HCT116 (cell line): ENCODE measurements around the gene RAP1A. TPM values are rescaled to one million over a fixed set of nuclear protein-coding genes. Genes with fewer than 3 reads are reported as not detected.

Experiments used
- ATAC-seq: fragments of 200-7000 bp; cut with Tn5 transposase; 2 replicates; pipeline ENCODE4 v1.9.1; 2020; ENCODE audit warnings: mild to moderate bottlenecking, moderate library complexity
- BruUV-seq: library from RNA; stranded (reverse); fragments of 400-500 nt; replicated peaks from 2 replicates; lab custom pipeline; 2021; lab: Mats Ljungman, UMichigan
- CTCF ChIA-PET: fragments of 300-600 bp; sonication (Branson Sonifier 250); formaldehyde crosslinking; loops from one replicate; lab custom pipeline; 2021; ENCODE audit warnings: antibody characterized with exemption; lab: Charles Lee
- POLR2A ChIA-PET: fragments of 300-600, 350-600 bp; sonication (Branson Sonifier 250); formaldehyde crosslinking; loops from one replicate; lab custom pipeline; 2021; ENCODE audit warnings: antibody characterized with exemption; lab: Charles Lee
- RAD21 ChIA-PET, 2 experiments: fragments of 300-600 bp; sonication (Branson Sonifier 250); formaldehyde crosslinking; loops; one replicate each; lab custom pipeline; 2023; ENCODE audit warnings: low total read pairs in 2 of 2; ENCODE audit not compliant: uncharacterized antibody in 2 of 2, unreplicated experiment in 2 of 2, low non-redundant PET in 1 of 2; lab: Charles Lee
- DNase-seq: peaks from one replicate; pipeline ENCODE4 v3.0.0-alpha.2; 2010; ENCODE audit warnings: low read depth, low spot score
- H2AFZ ChIP-seq: fragments of 200-600 bp; shearing (Covaris generic), sonication (generic); 2 replicates; pipeline ENCODE4 v1.6.1; 2017; ENCODE audit warnings: low read depth, mixed run types, mixed read lengths, antibody characterized with exemption, low read length; ENCODE audit not compliant: poor library complexity, severe bottlenecking
- H3K27ac ChIP-seq: 2 replicates; pipeline ENCODE4 v1.5.1; 2012; ENCODE audit warnings: low read depth, low read length
- H3K27me3 ChIP-seq: fragments of 200-600 bp; sonication (generic); 2 replicates; pipeline ENCODE4 v1.6.1; 2016; ENCODE audit warnings: mixed run types, low read length, mixed read lengths; ENCODE audit not compliant: insufficient read depth
- H3K36me3 ChIP-seq, 2 experiments: fragments of 200-500 bp in 1 of 2; fragments of 200-600 bp in 1 of 2; sonication (Bioruptor generic) in 1 of 2; sonication (generic) in 1 of 2; 2 replicates each; pipeline versions ENCODE4 v1.5.1 to v1.6.1; 2014 to 2016; ENCODE audit warnings: low read length in 2 of 2, inconsistent platforms in 1 of 2, mixed read lengths in 1 of 2, mixed run types in 1 of 2; ENCODE audit not compliant: insufficient read depth in 2 of 2, control insufficient read depth in 1 of 2
- H3K4me1 ChIP-seq, 2 experiments: fragments of 200-600 bp in 1 of 2; sonication (generic) in 1 of 2; 2 replicates each; pipeline versions ENCODE4 v1.5.1 to v1.6.1; 2012 to 2017; ENCODE audit warnings: low read length in 2 of 2, inconsistent platforms in 1 of 2, mild to moderate bottlenecking in 1 of 2, mixed read lengths in 1 of 2, mixed run types in 1 of 2, moderate library complexity in 1 of 2; ENCODE audit not compliant: insufficient read depth in 2 of 2, control insufficient read depth in 1 of 2
- H3K4me2 ChIP-seq: fragments of 200-600 bp; sonication (generic); 2 replicates; pipeline ENCODE4 v1.6.1; 2017; ENCODE audit warnings: mixed run types, low read length, mixed read lengths
- H3K4me3 ChIP-seq, 2 experiments: fragments of 200-600 bp in 1 of 2; sonication (generic) in 1 of 2; replicated peaks in 1 of 2; 2 replicates each; pipeline ENCODE4 v1.5.1; 2011 to 2016; ENCODE audit warnings: low read length in 2 of 2, control low read depth in 1 of 2, low read depth in 1 of 2, mild to moderate bottlenecking in 1 of 2, mixed read lengths in 1 of 2, mixed run types in 1 of 2
- H3K79me2 ChIP-seq: fragments of 200-600 bp; sonication (generic); 2 replicates; pipeline ENCODE4 v1.6.1; 2017; ENCODE audit warnings: mild to moderate bottlenecking, mixed run types, low read length, moderate library complexity, mixed read lengths; ENCODE audit not compliant: insufficient read depth
- H3K9ac ChIP-seq: fragments of 200-600 bp; sonication (generic); 2 replicates; pipeline ENCODE4 v1.6.1; 2016; ENCODE audit warnings: low read length, mixed read lengths
- H3K9me2 ChIP-seq: fragments of 200-600 bp; sonication (generic), shearing (Covaris generic); 2 replicates; pipeline ENCODE4 v1.6.1; 2017; ENCODE audit warnings: mixed run types, mild to moderate bottlenecking, moderate library complexity; ENCODE audit not compliant: insufficient read depth
- H3K9me3 ChIP-seq, 2 experiments: fragments of 200-500 bp in 1 of 2; fragments of 200-600 bp in 1 of 2; sonication (Bioruptor generic) in 1 of 2; sonication (generic) in 1 of 2; 2 replicates each; pipeline ENCODE4 v1.6.1; 2014 to 2017; ENCODE audit warnings: low read length in 2 of 2, mixed read lengths in 2 of 2, inconsistent platforms in 1 of 2, low read depth in 1 of 2, mild to moderate bottlenecking in 1 of 2, mixed run types in 1 of 2, moderate library complexity in 1 of 2; ENCODE audit not compliant: control insufficient read depth in 1 of 2, insufficient read depth in 1 of 2
- H4K20me1 ChIP-seq: fragments of 200-600 bp; sonication (generic), shearing (Covaris generic); 2 replicates; pipeline ENCODE4 v1.6.1; 2017; ENCODE audit warnings: mixed run types, mild to moderate bottlenecking, moderate library complexity; ENCODE audit not compliant: insufficient read depth
- ATF3 ChIP-seq: IDR thresholded peaks from 2 replicates; pipeline ENCODE4 v1.6.1; 2012
- CBX3 ChIP-seq: IDR thresholded peaks from 2 replicates; pipeline ENCODE4 v1.6.1; 2012; ENCODE audit warnings: low read depth
- CEBPB ChIP-seq: IDR thresholded peaks from 2 replicates; pipeline ENCODE4 v1.6.1; 2012; ENCODE audit warnings: low read depth
- CTCF ChIP-seq, 3 experiments: fragments of 200-600 bp in 1 of 3; sonication (generic) in 1 of 3; IDR thresholded peaks in 2 of 3; conservative IDR thresholded peaks in 1 of 3; 2 replicates each; pipeline ENCODE4 v1.5.1; 2012 to 2017; ENCODE audit warnings: low read depth in 2 of 3, low read length in 2 of 3, antibody characterized with exemption in 1 of 3, borderline replicate concordance in 1 of 3, control low read depth in 1 of 3, mild to moderate bottlenecking in 1 of 3, mixed read lengths in 1 of 3, mixed run types in 1 of 3, moderate library complexity in 1 of 3; ENCODE audit not compliant: insufficient read depth in 1 of 3
- ELF1 ChIP-seq: IDR thresholded peaks from 2 replicates; pipeline ENCODE4 v1.6.1; 2012; ENCODE audit warnings: low read depth, borderline replicate concordance
- EZH2 ChIP-seq: fragments of 200-600 bp; sonication (generic); IDR thresholded peaks from 2 replicates; pipeline ENCODE4 v1.6.1; 2017; ENCODE audit warnings: antibody characterized with exemption, mixed run types
- MAX ChIP-seq: IDR thresholded peaks from 2 replicates; pipeline ENCODE4 v1.6.1; 2012
- POLR2AphosphoS5 ChIP-seq: IDR thresholded peaks from 2 replicates; pipeline ENCODE4 v1.6.1; 2011; ENCODE audit warnings: mild to moderate bottlenecking, low read depth, low read length, moderate library complexity
- REST ChIP-seq: IDR thresholded peaks from 2 replicates; pipeline ENCODE4 v1.6.1; 2012; ENCODE audit warnings: low read depth
- SIN3A ChIP-seq: IDR thresholded peaks from 2 replicates; pipeline ENCODE4 v1.6.1; 2012; ENCODE audit warnings: low read depth
- SP1 ChIP-seq: IDR thresholded peaks from 2 replicates; pipeline ENCODE4 v1.6.1; 2012; ENCODE audit warnings: low read depth
- SRF ChIP-seq: IDR thresholded peaks from 2 replicates; pipeline ENCODE4 v1.6.1; 2012; ENCODE audit warnings: low read depth
- ZBTB33 ChIP-seq: IDR thresholded peaks from 2 replicates; pipeline ENCODE4 v1.6.1; 2011; ENCODE audit warnings: mild to moderate bottlenecking, low read length, moderate library complexity; ENCODE audit not compliant: insufficient replicate concordance; ENCODE audit errors: extremely low read depth
- ZFX ChIP-seq: fragments of 450-650 bp; IDR thresholded peaks from 2 replicates; pipeline ENCODE4 v1.6.1; 2017
- intact Hi-C: fragments of 100-400 bp; cut with micrococcal nuclease; formaldehyde crosslinking; loops from 2 replicates; pipeline ENCODE4 v1.10.0; 2022
- total RNA-seq: library from RNA; stranded (reverse); gene quantifications from one replicate; pipeline ENCODE4 v1.2.1, GENCODE V29; 2021; ENCODE audit not compliant: unreplicated experiment

The RAP1A gene
- total RNA-seq, 1 experiment from 2014 or later: 46.2 TPM

- TF ChIP-seq ZFX: no peak
- no peak for TF ChIP-seq EZH2
- TF ChIP-seq CBX3: no peak
- no peak for TF ChIP-seq SIN3A
- no peak for TF ChIP-seq ZBTB33
- TF ChIP-seq CEBPB: no peak
- TF ChIP-seq POLR2AphosphoS5: no peak
- no peak for TF ChIP-seq SRF
- TF ChIP-seq SP1: no peak
- no peak for TF ChIP-seq ELF1
- no peak for TF ChIP-seq CTCF (IDR thresholded peaks at IDR 0.05 in 2 of 3, conservative IDR thresholded peaks at IDR 0.05 in 1 of 3; ENCODE audit: borderline replicate concordance in 1 of 3, insufficient read depth in 1 of 3, low read depth in 2 of 3, low read length in 2 of 3)
- TF ChIP-seq ATF3: no peak
- TF ChIP-seq REST: no peak
- no peak for TF ChIP-seq MAX
- no TSS peak for BruUV-seq
- ChIA-PET CTCF (interaction anchor here (0.7 to 3.1 kb wide), 2 partner anchors 10 to 43 kb away, joined by 3 to 14 read pairs; no protein-coding TSS in a partner anchor), RAD21 (no interaction called here), POLR2A (no interaction called here)
- DNase-seq (no peak), ATAC-seq (no peak)
- no peak overlapping the region for H3K9ac ChIP-seq
- H3K4me2 ChIP-seq: peak overlapping the region; percentile 37; the same call in 1 of the 2 replicates
- no peaks in the 10 kb centered on the region for H3K79me2 ChIP-seq
- no peak overlapping the region for H3K4me3 ChIP-seq
- no peaks in the 10 kb centered on the region for H3K9me2 ChIP-seq
- no peaks in the 10 kb centered on the region for H3K9me3 ChIP-seq
- no peaks in the 10 kb centered on the region for H3K27me3 ChIP-seq
- H3K4me1 ChIP-seq: peaks cover 9 to 12% of the 10 kb centered on the region in 2 experiments
- no peaks in the 10 kb centered on the region for H4K20me1 ChIP-seq
- intact Hi-C loops: no loop called here
- no peak overlapping the region for H3K27ac ChIP-seq
- no peak overlapping the region for H2AFZ ChIP-seq
- H3K36me3 ChIP-seq: peaks cover 10 to 15% of the 10 kb centered on the region in 2 experiments; a peak in 2 of 4 replicates
Measured at GRCh38 chr1:111704240-111704639, 84.7 kb downstream of the RAP1A start.
